GM19240 (cell line): ENCODE results near the gene GUCY2C.

ENCODE experiments used
- DNase-seq: peaks from one replicate; pipeline ENCODE4 v3.0.0; 2011; ENCODE audit warnings: low spot score; ENCODE audit not compliant: insufficient read length

Gene GUCY2C

GRCh38 chr12:14629832-14630710 is 66.3 kb downstream of the GUCY2C start:
- peak; percentile 33 for DNase-seq

- no peak for DNase-seq
Measured at GRCh38 chr12:14628771-14629170, 67.6 kb downstream of the GUCY2C start.

DNA sequence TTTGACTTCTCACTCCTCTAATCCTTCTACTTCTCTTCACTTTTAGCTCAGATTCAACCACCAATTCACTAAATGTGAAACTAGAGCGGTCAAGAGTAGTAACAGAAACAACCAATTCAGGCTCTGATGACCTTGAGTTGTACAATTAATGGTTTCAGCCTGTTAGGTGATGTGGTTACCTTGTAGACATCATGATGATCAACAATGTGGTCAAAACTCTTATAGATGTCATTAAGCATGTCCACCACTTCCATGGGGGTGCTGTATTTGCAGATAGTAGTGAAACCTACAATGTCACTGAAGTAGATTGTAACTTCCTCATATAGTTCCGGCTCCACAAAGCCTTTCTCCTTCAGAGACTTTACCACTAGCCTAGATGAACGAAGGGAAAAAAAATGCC is 74.6 kb downstream of the GUCY2C start:
- DNase-seq: no peak

GRCh38 chr12:14619741-14620501 is 76.5 kb downstream of the GUCY2C start:
- no peak for DNase-seq

- no peak for DNase-seq
Measured at GRCh38 chr12:14618983-14619382, 77.4 kb downstream of the GUCY2C start.

- no peak for DNase-seq
Measured at GRCh38 chr12:14614704-14615121, 81.7 kb downstream of the GUCY2C start.

DNA sequence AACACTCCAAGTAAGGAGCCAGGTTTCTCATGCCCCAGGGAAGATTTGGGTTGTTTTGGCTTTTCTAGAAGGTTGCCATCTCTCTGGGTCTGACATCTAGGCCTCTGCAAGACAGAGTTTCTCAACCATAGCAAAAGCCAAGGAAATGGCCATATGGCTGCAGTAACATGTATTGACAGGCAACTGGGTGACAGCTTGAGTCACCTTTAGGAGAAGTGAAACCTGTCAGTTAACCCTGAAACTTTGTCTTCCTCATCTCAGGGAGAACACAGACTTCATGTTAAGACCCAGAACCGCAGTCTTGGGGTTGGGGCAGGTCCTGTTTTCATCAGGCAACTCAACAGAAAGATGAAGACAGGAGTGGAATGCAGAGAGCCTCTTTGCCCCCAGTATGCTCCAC is 82.7 kb downstream of the GUCY2C start:
- DNase-seq: peak; percentile 23

DNA sequence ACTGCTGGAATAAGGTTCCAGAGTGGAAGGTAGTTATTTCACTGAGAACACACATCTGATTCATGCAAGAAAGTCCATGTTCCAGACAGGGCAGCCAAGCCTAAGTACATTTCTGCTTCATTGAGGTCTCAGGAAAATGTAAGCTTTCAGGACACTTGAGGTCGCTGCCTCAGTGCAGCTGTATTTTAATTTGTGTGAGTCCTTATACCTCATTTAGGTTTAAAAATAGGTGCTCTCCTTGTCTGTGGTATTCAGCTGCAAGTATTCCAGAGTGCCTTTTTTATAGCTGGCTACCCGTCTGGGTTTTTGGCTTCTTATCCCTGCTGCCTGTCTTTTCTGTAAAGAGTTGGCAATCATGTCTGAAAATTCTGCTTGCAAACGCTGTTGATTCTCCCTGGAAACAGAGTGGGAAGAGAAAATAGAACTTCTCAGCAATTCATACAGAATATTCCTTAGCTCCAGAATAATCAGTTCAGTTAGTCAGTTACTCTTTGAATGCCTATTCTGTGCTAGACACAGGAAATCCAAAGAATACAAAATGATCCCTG is 83.4 kb downstream of the GUCY2C start:
- no peak for DNase-seq

GRCh38 chr12:14612250-14612649 is 84.1 kb downstream of the GUCY2C start:
- DNase-seq: no peak

GRCh38 chr12:14611640-14612203 is 84.7 kb downstream of the GUCY2C start:
- no peak for DNase-seq

DNA sequence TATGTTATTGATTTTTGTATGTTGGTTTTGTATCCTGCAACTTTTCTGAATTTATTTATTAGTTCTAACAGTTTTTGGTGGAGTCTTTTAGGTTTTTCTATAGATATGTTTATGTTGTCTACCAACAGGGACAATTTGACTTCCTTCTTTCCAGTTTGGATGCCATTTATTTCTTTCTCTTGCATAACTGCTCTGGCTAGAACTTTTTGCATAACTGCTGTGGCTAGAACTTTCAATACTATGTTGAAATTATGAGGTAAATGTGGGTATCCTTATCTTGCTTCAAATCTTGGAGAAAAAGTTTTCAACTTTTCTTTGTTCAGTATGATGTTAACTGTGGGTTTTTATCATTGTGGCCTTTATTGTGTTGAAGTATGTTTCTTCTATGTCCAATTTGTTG is 88.8 kb downstream of the GUCY2C start:
- no peak for DNase-seq

DNA sequence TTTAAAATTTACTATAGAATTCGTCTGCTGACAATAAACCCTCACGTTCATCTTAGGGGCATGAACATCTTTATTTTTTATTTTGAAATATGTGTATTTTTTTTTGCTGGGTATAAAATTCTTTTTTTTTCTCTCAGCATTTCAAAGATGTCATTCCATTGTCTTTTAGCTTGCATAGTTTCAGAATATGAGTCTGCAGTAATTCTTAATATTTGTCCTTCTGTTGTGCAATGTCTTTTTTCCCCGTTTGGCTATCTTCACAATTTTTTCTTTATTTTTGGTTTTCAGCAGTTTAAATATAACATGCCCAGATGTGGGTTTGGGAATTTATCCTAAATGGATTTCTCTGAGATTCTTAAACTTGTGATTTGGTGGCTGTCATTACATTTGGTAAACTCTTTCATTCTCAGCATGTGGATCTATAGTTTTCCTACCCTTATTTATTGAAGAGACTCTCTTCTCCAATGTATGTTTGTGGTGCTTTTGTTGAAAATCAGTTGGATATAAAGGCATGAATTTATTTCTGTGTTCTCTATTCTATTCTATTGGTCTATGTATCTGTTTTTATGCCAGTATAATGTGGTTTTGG is 90.9 kb downstream of the GUCY2C start:
- no peak for DNase-seq

GRCh38 chr12:14601692-14602478 is 94.5 kb downstream of the GUCY2C start:
- DNase-seq: no peak

- DNase-seq: no peak
Measured at GRCh38 chr12:14597480-14597879, 98.9 kb downstream of the GUCY2C start.

DNA sequence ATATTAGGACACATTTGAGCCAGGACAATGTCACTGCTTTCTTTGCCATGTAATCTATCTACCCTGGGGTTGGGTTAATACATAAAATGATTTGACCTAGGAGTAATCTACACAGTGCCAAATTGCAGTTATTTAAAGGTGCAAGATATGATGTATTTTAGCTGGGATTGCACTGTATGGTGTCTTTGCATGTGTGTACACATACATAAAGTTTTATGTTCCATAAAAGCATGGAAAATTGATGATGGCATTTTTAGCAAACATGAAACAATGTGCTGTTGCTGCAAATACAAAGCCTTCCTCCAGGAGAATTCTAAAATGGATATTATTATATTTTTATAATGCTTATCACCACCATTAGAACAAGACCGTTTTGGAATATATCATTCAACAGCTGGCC is 104.7 kb downstream of the GUCY2C start:
- no peak for DNase-seq

DNA sequence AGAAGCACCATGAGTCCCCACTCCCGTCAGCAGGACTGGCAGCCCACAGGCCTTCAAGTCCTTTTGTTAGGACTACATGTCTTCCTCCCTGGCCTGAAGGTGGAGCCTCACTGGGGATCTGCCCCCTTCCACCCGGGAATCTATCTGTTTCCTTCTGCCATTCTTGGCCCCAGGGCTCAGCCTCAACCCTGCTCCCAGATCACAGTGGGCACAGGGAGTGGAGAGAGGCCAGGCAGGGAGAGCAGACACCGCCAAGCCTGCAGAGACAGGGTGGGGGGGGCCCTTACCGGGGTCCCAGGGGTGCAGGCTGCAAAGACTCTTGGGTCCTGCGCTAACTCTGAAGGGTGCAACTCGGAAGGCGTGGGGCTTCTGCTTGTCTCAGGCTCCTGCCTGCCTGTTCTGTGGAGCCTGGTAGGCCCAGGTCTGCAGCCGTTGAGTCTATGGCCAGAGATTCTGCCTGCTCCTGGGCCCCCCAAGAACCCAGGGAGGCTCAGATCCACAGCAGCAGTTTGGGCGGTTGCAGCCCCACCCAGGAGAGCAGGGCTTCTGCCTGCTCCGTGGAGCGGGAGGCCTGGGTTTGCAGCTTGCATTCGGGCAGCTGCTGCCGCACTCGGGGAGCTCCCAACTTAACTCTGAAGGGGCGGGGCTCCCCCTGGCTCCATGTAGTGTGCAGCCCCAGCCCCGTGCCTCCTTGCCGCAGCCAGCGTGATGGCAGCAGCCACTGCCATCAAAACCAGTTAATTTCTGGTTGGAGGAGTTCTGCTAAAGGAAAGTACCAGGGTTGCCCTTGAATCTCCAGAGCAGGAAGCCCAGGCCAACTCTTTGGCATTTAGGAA is 107.0 kb downstream of the GUCY2C start:
- no peak for DNase-seq

- DNase-seq: no peak
Measured at GRCh38 chr12:14588571-14588970, 107.8 kb downstream of the GUCY2C start.

DNA sequence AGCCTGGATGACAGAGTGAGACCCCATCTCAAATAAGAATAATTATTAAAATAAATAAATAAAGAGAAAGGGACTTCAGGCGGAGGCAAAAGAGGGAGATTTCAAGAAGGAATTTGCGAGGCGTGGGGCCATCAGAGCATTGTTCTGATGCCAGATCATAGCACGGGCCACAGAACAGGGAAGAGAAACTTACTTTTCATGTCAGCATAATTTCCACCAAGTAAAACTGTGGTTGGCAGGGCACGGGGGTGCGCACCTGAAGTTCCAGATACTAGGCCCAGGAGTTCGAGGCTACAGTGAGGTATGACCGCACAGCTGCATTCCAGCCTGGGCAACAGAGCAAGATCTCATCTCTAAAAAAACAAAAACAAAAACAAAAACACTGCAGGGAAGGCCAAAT is 117.8 kb downstream of the GUCY2C start:
- DNase-seq: no peak

DNA sequence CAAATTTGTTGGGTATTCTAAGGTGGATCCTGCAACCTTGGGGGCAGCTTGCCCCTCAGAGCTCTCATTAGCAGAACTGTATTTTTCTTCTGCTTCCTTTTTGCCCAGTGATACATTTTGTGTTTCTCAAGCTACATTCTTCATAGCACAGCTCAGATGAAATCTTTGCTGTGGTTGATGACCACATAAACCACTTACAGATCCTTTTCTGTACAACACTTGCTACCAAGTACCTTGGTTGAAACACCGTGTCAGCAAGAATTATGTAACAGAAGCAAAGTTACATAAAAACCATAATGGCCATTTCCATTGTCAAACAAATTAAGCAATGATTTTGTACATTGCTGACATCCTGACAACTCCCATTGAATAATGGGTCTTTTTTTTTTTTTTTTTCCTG is 119.1 kb downstream of the GUCY2C start:
- DNase-seq: no peak

- no peak for DNase-seq
Measured at GRCh38 chr12:14576896-14577295, 119.5 kb downstream of the GUCY2C start.
